SH-SY5Y (cell line): Measurements from ENCODE around the gene TLL1.

Experiments
- GATA2 ChIP-seq: IDR thresholded peaks from 2 replicates; pipeline ENCODE4 v1.6.1; 2011; ENCODE audit warnings: mild to moderate bottlenecking, low read depth, low read length
- GATA3 ChIP-seq: IDR thresholded peaks from 2 replicates; pipeline ENCODE4 v1.6.1; 2011; ENCODE audit warnings: low read depth, mild to moderate bottlenecking, low read length, moderate library complexity

DNA sequence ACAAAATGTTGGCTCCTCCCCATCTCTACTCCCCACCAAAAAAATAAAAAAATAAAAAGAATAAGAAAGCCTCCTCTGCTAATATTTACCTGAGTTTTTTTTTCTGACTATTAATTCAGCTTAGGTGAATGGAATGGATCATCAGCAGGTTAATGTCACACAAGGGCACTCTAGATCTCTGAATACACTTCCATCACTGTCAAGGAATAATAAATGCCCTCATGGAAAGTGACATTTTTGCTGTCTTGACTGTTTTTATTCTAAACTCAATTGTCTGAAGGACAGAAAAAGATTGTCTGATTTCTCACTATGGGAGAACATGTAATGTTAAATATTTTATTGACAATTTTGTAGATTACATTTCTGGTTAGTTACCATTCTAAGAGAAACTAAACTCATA, 30.4 kb upstream of the TLL1 start:
- TF ChIP-seq GATA2 = no peak
- no peak for TF ChIP-seq GATA3
